Measurements from ENCODE around the gene C1orf35.
"Not testable (repeated sequence)": the region's sequence is repeated elsewhere in the genome, so short reads cannot be mapped to it uniquely, and the experiment has no call there.

Gene C1orf35

DNA sequence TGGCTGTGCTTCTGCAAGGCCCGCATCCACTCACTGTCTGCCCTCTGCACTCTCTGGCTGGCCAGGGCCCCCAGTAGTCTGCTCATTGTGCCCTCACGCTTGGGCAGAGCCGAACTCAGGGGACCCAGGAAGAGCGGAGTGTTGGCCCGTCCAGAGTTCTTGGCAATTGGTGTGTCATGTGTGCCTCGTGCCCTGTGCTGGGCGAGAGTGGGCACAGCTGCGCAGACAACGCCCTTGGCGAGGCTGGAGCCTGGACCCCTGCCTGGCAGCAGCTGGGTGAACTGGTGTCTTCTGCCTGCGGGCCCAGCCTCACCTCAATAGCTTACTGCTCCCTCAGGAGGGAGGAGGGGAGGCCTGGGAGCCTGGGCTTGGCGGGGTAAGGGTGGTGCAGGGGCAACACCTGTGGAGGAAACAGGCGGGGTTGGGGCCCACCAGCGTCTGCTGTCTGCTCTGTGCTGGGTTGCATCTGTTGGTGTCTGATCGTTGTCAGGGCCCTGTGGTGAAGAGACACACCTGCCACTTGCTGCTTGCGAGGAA is 39.1 kb upstream of the C1orf35 start:
- DNase-seq (ENCODE audit: low spot score) = no peak

DNA sequence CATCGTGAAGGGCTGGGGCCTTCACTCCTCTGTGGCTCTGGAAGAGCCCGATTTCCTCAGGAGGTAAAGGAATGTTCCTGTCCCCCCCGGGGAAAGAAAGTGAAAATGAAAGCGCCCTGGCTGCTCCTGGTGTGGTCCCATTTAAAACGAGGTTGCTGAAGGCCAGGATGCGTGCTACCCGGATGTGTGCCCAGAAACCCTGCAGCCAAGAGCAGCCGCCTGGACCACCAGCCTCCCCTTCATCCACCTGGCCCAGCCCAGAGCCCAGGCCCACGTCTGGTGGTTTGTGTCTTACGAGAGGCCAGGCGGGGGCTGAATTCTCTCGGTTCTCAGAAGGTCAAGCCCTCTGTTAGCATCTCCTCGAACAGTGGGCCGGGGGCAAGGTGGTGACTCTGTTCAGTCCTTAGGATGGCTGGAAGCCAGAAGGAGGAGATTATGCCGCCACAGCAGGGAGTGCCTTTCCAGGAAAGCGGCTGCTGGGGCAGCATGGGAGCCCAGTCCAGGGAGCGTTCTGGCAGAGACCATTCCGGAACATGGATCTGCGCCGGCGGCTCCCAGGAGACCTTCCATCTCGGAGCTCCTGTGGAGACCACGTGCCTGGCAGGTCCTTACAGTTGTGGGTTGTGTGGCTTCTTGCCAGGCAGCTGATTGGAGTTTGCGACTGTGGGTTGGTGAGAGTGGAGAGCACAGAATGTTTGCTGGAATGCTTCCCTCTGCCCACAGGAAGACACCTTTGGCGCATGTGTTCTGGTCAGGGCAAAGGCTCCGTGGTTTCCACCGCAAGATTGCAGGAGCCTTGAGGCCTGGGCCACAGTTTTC is 38.3 kb upstream of the C1orf35 start:
- no peak for DNase-seq (ENCODE audit: low spot score)

DNA sequence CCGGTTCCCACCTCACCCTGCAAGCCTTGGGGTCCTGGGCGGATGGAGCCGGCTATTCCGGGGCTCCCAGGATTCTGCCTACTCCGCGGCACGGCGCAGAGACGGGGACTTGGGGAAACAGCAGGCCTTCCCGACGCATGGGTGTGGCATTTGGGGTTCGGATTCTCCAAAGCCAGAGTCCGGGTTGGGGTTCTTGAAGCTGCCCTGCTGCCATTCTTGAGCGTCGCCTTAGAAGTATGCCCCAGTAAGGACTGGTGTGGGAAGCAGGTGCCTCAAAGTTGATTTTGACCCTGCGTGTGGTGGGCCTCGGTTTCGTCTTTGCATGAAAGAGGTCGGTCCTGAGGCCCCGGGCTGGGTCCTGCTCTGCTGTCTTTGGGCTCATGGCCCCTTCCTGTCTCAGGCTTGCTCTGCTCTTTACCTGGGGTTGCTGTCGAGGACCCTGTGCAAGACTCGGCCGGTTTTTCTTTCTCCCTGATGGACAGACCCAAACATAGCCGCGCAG is 37.6 kb upstream of the C1orf35 start:
- no peak for DNase-seq (ENCODE audit: low spot score)

DNA sequence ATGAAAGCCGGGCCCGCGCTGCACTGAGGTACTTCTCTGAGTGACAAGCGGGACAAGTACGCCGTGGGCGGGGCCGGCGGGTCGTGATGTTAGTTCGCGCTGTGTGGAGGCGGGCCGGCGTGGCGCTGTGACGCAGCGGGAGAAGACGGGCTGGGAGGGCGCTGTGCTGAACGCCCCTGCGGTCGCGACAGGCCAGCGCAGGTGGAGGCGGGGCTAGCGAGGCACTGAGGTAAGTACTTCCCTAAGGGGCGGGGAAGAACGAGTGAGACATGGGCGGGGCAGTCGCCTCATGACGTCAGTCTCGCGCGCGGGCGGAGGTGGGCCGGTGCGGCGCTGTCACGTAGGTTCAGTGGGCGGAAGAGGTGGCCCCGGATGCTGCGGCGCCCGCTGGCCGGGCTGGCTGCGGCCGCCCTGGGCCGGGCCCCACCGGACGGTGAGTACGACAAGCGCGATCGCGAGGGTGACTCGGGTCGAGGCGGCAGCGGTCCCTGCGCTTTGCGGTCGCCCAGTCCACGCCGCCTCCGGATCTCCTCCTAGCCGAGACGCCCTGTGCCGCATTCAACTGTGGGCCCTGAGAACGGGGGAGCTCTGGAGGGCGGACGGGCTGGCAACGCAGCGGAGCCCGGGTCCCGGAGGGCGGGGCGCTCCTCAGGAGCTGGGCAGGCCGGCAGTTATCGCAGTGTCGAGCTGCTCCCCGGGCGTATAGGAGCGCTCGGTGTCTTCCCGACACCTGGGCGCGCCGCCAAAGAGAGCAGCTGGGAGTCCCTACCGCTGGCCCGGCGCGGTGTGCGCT is 37.0 kb upstream of the C1orf35 start, which contains the start of gene GUK1:
Gene GUK1 (plus strand): TSS at position 349 of the 793 bp plus-strand sequence. CDS start 24 bp downstream, at position 373.
- DNase-seq (ENCODE audit: low spot score) = peak; percentile 96

DNA sequence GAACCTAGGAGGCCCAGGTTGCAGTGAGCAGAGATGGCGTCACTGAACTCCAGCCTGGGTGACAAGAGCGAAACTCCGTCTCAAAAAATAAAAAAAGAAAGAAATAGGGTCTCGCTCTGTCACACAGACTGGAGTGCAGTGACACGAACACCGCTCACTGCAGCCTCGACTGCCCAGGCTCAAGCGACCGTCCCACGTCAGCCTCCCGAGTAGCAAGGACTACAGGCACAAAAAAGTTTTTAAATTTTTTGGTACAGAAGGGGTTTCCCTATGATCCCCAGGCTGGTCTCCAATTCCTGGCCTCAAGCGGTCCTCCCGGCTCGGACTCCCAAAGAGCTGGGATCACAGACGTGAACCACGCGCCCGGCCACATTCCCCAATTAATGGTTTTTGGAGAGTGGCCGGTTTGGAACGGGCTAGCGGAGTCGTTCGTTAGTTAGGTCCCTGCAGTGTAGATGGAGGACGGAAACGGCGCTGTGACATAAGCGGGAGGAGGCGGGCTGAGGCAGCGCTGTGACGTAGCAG is 36.3 kb upstream of the C1orf35 start:
- DNase-seq (ENCODE audit: low spot score) = no peak

DNA sequence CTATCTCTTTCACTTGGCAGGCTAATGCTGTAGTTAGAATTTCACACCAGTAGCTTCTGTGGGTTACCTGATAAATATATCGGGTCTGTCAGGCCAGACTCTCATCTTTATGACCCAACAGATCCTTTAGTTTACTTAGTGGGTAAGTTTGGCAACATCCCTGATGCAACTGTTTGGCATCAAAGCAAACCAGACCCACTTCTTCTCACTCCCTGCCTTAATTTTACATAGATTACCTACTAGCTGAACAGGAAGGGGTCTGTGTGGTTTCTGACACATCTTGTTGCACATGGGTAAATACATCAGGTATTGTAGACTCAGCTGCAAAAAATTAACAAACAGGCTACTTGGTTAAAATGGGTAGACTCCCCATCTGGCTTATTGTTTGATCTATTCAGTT is 33.8 kb upstream of the C1orf35 start:
- DNase-seq (ENCODE audit: low spot score) = no peak

DNA sequence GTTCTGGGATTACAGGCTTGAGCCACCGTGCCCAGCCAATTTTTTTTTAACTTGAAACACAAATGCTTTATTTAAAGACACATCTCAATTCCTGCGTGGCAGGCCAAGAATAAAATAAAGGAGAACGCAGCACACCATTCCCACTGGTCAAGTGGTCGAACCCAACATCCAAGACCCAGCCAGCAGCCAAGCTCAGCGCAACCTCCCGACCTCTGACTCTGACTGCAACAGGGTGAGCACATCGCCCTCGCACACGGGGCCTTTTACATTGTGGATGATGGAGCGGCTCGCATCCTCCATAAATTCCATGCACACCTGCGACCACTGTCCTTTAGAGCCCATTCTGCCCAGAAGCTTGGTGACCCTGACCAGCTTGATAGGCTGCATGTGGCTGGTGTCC is 31.5 kb upstream of the C1orf35 start:
- no peak for DNase-seq (ENCODE audit: low spot score)

DNA sequence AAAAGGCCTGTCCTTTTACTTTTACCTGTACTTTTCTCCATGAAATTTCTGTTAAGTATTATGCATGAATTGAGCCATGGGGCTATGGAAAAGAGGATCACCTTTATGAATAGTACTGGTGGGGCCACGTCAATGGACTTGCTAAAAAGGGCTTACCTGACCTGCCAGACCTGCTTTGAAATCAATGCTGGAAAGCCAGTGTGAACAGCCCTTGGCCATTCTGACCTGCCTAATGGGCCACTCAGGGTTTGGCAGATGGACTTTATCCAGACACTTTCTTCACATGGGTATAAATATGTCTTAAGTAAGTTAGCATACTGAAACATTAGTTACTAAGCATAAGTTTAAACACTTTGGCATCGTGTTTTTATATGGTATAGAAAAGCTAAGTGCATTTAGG is 28.6 kb upstream of the C1orf35 start:
- no peak for DNase-seq (ENCODE audit: low spot score)

DNA sequence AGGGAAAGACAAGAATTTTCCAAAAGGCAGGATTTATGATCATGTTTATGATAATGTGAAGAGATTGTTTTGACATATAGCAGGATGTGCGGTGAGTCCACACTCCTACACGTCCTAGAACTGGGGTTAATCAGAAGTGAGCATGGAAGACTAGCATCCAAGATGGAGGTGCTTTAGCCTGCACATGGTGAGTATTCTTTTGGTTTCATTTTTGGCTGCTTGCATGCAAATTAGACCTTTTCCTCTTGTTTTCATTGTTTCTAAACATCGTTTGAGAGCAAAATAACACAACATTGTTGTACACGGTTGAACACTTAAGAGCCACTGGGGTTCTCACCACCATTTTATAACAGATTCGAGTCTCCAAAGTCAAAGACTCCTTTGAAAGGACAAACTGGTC is 22.1 kb upstream of the C1orf35 start:
- DNase-seq (ENCODE audit: low spot score) = no peak

DNA sequence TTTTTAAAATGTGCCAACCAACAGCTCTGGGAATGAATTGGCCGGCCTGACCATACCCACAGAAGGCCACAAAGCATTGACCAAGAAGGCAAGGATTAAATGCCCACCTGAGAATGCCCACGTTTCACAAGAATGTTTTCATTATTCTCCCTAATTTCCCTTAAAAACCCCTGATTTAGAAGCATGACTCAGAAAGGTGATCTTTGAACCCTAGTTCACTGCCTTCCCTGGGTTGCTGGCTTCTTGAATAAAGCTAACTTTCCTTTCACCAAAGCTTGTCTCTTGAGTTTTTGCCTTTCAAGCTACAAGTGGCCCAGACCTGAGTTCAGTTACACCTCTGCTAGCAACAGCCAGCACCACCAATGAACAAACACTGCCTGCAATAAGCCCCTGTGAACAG is 20.4 kb upstream of the C1orf35 start:
- DNase-seq (ENCODE audit: low spot score) = no peak

DNA sequence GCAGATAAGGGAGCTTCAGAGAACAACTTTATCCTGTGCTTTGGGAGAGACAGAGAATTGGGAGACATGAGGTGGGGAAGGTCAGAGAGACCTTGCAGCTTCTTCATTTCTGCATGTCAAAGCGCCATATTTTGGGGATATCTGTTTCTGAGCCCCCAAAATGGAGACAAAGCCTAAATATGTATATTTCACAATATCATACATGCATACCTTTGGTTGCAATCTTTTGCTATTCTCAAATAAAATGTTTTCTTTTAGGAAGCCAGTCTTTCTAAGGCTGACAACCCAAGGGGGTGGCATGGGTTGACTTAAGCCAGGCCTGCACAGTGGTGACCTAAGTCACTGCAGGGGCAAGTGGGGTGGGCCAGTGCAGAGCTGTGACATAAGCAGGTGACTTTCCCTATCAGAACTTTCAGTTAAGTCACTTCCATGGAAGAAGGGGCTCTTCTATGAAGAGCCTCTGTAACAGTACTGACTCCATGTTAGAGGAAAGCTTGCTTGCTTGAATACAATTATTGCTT is 19.9 kb upstream of the C1orf35 start:
- DNase-seq (ENCODE audit: low spot score) = no peak

DNA sequence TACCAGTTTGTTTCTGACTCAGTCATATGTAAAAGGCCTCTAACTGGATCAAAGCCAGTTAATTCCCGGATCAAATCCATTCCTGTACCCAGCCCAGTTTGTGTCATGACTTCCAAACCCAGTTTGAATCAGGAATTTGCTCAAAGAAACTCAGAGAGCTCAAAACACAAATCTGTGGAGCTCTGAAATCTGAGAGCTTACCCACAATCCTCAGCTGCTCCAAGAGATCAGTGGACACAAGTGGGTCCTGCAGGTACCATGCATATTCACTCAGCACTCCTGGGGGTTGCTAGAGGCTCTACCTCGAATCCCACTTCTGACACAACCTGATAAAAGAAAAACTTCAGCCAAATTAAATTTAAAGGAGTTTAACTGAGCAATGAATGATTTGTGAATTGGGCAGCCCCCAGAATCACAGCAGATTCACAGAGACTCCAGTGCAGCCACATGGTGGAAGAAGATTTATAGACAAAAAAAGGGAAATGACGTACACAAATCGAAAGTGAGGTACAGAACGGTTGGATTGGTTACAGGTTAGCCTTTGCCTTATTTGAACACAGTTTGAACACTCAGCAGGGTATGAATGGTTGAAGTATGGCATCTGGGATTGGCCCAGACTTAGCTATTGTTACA is 17.8 kb upstream of the C1orf35 start:
- no peak for DNase-seq (ENCODE audit: low spot score)

DNA sequence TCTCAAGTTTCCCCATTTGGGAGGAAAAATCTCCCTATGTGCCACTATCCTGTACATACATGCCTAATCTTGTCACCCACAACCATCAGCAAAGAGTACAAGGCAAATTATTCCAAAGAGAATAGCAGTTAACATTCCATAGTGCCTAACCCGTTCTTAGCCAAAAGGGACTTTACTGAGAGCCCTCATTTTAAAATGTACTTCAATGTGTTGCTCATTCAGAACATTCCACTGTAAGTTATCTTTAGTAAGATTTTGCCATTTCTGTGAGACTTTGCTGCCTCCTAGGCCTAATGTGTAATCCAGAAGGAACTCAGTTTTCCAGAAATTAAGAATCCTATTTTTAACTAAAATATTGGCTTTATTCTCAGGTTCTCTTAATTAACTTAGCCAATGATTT is 17.2 kb upstream of the C1orf35 start:
- DNase-seq (ENCODE audit: low spot score) = no peak

DNA sequence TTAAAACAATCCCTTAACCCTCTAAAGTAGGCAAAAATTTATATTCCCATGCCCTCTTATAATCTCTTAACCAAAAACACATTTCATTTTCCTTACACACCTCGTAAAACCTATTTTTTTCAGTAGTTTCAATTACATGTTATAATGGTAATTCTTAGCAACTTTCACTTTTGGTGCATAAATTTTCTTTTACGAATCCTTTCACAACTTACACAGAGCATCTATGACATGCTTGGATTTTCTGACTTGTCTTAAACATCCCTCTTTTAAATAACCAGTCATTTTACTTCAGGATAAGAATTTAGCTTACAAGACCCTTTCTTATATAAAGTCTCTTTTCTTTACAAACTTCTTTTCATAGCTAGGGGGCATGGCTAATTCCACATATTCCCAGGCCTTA is 14.9 kb upstream of the C1orf35 start:
- no peak for DNase-seq (ENCODE audit: low spot score)

DNA sequence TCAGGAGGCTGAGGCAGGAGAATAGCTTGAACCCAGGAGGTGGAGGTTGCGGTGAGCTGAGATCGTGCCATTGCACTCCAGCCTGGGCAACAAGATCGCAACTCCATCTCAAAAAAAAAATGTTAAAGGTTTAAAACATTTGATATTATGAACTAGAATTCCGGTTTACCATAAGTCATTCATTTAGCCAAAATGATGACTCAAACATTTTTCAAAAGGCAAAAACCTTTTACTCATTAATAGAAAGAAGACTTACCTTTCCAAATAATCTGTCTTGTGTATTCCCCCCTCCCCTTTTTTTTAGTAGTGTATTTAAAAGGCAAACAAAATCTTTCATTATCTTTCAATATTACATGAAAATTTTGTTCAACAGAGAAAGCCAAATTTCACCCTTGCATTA is 14.2 kb upstream of the C1orf35 start:
- DNase-seq (ENCODE audit: low spot score) = no peak

DNA sequence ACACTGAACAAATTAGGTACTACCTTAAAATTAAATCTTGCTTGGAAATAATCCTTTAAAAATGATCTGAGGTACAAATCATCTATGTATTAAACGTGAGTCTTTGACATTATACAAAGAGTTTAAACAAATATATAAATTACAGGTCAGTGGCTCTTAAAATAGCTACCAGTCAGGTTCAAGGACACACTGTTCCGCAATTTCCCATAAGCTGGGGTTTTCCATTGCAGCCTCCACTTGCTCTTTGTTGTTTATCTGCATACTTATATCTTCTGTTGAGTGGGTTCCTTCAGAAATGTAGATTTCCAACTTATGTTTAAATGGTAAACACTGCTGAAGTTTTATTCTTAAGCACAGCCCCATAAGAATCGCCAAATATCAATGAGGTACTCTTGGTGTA is 11.7 kb upstream of the C1orf35 start:
- no peak for DNase-seq (ENCODE audit: low spot score)

DNA sequence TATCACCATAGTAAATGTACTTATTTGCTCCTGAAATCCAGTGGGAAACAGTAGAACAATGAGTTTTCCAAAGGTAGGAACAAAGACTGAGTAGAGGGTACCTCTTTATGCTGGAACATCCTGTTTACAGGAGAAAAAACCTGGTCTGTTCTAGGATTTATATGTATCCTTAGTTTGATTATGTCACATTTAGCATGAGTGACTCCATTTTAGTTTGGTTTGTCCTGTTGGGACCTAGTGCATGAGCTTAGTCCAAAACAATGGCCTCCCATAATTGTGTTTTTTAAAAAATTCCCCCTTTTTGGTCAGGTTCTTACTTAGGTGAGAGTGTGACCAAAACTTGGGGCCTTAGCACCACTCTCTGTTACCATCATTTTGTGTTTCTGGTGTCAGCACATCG is 9.5 kb upstream of the C1orf35 start:
- no peak for DNase-seq (ENCODE audit: low spot score)

DNA sequence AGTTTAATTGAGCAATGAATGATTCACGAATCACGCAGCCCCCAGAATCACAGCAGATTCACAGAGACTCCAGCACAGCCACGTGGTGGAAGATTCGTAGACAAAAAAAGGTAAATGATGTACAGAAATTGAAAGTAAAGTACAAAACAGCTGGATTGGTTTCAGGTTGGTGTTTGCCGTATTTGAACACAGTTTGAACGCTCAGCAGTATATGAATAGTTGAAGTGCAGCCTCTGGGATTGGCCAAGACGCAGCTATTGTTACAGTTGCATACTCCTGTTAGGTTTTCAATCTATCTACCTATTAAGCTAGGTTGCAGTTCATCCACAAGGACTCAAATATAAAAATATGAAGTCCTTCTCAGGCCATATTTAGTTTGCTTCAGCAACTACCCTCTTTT is 9.0 kb upstream of the C1orf35 start:
- no peak for DNase-seq (ENCODE audit: low spot score)

DNA sequence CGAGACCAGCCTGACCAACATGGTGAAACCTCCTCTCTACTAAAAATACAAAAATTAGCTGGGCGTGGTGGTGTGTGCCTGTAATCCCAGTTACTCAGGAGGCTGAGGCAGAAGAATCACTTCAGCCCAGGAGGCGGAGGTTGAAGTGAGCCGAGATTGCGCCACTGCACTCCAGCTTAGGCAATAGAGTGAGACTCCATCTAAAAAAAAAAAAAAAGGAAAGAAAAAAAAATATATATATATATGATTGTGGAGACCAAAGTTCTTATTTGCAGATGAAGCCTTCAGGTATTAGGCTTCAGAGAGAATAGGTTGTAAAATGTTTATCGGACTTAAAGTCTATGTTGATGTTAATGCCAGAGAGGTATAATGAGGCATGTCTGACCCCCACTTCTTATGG is 8.2 kb upstream of the C1orf35 start:
- DNase-seq (ENCODE audit: low spot score) = not testable (repeated sequence)

DNA sequence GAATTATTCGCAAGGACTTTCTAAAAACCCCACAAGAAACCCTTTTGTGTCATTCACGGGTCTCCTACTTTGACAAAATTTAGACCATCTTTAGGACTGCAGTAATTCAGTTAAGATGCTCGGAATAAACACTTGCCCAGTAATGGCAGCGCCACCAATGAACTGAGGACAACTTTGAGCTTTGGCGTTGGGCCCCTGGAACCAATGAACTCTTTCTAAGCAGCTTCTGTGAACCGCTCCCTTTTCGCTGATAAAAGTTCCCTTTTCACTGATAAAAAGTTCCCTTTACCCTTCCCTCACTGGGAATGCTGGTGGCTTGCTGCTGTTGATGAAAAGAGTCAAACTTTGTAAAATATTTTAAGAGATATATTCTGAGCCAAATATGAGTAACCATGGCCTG is 7.4 kb upstream of the C1orf35 start:
- DNase-seq (ENCODE audit: low spot score) = no peak

DNA sequence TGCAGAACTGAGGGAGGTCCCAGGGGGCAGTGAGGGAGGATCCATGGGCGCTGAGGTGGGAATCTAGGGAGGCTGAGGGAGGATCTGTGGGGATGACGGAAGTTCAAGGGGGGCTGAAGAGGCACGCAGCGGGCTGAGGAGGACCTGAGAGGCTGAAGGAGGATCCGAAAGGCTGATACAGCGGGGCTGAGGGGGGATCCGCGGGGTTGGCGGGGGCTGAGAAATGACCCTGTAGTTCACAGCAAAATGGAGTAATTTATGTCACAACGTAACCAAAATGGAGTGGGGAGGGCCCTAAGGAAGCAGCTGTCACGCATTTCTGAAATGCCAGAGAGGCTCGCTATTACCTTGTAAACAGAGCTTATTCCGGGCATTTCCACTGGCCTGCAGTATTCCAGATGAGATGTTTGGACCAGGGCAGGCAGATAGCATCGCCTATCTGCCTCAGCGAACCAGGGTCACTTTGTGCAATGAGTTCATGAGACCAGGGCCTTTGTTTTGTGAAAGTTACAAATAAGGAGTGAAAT is 6.9 kb upstream of the C1orf35 start:
- DNase-seq (ENCODE audit: low spot score) = no peak

All from globus pallidus (tissue), 1 donor.